ENCODE data around the gene ARID5A. TPM values are rescaled to one million over a fixed set of nuclear protein-coding genes. Genes with fewer than 3 reads are reported as not detected.

ARID5A gene
- total RNA-seq, 1 experiment from 2014 or later: 13.9 TPM

DNA sequence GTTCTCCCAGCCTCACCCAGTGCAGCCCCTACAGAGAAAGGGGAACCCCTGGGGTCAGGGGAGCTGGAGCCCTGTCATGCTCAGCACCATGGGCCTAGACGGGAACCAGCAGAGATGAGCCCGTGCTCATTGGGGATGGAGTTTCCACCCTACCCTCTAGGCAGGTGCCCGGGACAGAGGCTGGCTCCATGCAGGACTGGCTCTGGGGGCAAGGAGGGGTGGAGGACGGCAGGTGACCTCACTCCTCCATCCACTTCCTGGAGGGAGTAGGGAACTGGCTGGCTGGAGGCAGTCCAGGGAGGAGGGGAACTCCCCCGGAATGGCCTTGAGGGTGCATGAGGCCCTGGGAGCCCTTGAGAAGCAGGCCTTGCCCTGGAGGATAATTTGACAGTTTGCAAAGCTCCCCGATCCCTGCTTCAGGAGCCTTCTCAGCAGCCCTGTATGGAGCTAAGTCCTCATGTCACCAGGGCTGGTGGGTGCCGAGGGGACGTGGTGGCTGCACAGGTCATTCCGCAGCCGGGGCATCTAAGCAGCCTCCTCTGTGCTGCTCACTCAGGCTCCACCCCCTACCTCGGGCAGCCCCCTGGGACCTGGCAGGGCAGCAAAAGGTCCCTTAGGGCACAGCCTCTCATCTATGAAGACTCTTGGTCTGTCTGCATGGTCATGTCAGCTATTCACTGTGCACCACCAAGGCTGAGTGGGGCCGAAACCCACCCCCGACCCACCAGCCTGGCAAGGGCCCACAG lies 33.5 kb upstream of the ARID5A start:
- no peak for ATAC-seq
- CTCF ChIA-PET: no interaction called here
- POLR2A ChIA-PET: no interaction called here

More for the DNA sequence above, 33.5 kb upstream of the ARID5A start:
- TF ChIP-seq NFATC4 (CRISPR knock-in tag; IDR thresholded peaks at IDR 0.05) (no peak), ATF1 (CRISPR knock-in tag; IDR thresholded peaks at IDR 0.05) (no peak), ZNF423 (CRISPR knock-in tag; IDR thresholded peaks at IDR 0.05) (no peak), GRHL2 (CRISPR knock-in tag; IDR thresholded peaks at IDR 0.05; ENCODE audit: insufficient replicate concordance, severe bottlenecking) (no peak), ZNF671 (CRISPR knock-in tag; IDR thresholded peaks at IDR 0.05) (no peak), NFYB (CRISPR knock-in tag; conservative IDR thresholded peaks at IDR 0.05; ENCODE audit: low read depth) (no peak), JAZF1 (CRISPR knock-in tag; IDR thresholded peaks at IDR 0.05) (no peak), ZNF317 (CRISPR knock-in tag; IDR thresholded peaks at IDR 0.05; ENCODE audit: borderline replicate concordance, low read depth) (no peak), TCF7 (CRISPR knock-in tag; IDR thresholded peaks at IDR 0.05; ENCODE audit: low read depth) (no peak), HMGA2 (CRISPR knock-in tag; IDR thresholded peaks at IDR 0.05) (no peak), ZNF263 (CRISPR knock-in tag; IDR thresholded peaks at IDR 0.05; ENCODE audit: low read depth) (no peak)
- TF ChIP-seq, protein P1, sequence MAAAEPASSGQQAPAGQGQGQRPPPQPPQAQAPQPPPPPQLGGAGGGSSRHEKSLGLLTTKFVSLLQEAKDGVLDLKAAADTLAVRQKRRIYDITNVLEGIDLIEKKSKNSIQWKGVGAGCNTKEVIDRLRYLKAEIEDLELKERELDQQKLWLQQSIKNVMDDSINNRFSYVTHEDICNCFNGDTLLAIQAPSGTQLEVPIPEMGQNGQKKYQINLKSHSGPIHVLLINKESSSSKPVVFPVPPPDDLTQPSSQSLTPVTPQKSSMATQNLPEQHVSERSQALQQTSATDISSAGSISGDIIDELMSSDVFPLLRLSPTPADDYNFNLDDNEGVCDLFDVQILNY (CRISPR knock-in tag; IDR thresholded peaks at IDR 0.05): no peak
- TF ChIP-seq, protein P2, sequence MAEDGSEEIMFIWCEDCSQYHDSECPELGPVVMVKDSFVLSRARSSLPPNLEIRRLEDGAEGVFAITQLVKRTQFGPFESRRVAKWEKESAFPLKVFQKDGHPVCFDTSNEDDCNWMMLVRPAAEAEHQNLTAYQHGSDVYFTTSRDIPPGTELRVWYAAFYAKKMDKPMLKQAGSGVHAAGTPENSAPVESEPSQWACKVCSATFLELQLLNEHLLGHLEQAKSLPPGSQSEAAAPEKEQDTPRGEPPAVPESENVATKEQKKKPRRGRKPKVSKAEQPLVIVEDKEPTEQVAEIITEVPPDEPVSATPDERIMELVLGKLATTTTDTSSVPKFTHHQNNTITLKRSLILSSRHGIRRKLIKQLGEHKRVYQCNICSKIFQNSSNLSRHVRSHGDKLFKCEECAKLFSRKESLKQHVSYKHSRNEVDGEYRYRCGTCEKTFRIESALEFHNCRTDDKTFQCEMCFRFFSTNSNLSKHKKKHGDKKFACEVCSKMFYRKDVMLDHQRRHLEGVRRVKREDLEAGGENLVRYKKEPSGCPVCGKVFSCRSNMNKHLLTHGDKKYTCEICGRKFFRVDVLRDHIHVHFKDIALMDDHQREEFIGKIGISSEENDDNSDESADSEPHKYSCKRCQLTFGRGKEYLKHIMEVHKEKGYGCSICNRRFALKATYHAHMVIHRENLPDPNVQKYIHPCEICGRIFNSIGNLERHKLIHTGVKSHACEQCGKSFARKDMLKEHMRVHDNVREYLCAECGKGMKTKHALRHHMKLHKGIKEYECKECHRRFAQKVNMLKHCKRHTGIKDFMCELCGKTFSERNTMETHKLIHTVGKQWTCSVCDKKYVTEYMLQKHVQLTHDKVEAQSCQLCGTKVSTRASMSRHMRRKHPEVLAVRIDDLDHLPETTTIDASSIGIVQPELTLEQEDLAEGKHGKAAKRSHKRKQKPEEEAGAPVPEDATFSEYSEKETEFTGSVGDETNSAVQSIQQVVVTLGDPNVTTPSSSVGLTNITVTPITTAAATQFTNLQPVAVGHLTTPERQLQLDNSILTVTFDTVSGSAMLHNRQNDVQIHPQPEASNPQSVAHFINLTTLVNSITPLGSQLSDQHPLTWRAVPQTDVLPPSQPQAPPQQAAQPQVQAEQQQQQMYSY (CRISPR knock-in tag; IDR thresholded peaks at IDR 0.05): no peak
- TF ChIP-seq, protein P3, sequence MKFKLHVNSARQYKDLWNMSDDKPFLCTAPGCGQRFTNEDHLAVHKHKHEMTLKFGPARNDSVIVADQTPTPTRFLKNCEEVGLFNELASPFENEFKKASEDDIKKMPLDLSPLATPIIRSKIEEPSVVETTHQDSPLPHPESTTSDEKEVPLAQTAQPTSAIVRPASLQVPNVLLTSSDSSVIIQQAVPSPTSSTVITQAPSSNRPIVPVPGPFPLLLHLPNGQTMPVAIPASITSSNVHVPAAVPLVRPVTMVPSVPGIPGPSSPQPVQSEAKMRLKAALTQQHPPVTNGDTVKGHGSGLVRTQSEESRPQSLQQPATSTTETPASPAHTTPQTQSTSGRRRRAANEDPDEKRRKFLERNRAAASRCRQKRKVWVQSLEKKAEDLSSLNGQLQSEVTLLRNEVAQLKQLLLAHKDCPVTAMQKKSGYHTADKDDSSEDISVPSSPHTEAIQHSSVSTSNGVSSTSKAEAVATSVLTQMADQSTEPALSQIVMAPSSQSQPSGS (CRISPR knock-in tag; IDR thresholded peaks at IDR 0.05; ENCODE audit: borderline replicate concordance, low read depth): no peak
- TF ChIP-seq, protein P4, sequence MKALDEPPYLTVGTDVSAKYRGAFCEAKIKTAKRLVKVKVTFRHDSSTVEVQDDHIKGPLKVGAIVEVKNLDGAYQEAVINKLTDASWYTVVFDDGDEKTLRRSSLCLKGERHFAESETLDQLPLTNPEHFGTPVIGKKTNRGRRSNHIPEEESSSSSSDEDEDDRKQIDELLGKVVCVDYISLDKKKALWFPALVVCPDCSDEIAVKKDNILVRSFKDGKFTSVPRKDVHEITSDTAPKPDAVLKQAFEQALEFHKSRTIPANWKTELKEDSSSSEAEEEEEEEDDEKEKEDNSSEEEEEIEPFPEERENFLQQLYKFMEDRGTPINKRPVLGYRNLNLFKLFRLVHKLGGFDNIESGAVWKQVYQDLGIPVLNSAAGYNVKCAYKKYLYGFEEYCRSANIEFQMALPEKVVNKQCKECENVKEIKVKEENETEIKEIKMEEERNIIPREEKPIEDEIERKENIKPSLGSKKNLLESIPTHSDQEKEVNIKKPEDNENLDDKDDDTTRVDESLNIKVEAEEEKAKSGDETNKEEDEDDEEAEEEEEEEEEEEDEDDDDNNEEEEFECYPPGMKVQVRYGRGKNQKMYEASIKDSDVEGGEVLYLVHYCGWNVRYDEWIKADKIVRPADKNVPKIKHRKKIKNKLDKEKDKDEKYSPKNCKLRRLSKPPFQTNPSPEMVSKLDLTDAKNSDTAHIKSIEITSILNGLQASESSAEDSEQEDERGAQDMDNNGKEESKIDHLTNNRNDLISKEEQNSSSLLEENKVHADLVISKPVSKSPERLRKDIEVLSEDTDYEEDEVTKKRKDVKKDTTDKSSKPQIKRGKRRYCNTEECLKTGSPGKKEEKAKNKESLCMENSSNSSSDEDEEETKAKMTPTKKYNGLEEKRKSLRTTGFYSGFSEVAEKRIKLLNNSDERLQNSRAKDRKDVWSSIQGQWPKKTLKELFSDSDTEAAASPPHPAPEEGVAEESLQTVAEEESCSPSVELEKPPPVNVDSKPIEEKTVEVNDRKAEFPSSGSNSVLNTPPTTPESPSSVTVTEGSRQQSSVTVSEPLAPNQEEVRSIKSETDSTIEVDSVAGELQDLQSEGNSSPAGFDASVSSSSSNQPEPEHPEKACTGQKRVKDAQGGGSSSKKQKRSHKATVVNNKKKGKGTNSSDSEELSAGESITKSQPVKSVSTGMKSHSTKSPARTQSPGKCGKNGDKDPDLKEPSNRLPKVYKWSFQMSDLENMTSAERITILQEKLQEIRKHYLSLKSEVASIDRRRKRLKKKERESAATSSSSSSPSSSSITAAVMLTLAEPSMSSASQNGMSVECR (CRISPR knock-in tag; IDR thresholded peaks at IDR 0.05; ENCODE audit: borderline replicate concordance): no peak
- TF ChIP-seq, protein P5, sequence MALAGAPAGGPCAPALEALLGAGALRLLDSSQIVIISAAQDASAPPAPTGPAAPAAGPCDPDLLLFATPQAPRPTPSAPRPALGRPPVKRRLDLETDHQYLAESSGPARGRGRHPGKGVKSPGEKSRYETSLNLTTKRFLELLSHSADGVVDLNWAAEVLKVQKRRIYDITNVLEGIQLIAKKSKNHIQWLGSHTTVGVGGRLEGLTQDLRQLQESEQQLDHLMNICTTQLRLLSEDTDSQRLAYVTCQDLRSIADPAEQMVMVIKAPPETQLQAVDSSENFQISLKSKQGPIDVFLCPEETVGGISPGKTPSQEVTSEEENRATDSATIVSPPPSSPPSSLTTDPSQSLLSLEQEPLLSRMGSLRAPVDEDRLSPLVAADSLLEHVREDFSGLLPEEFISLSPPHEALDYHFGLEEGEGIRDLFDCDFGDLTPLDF (CRISPR knock-in tag; IDR thresholded peaks at IDR 0.05): no peak
- Mint-ChIP-seq H3K27ac (no peak overlapping the region), H3K27me3 (ENCODE audit: low read depth) (peaks cover 7% of the 10 kb centered on the region; the same call in 1 of the 2 replicates), H3K36me3 (no peaks in the 10 kb centered on the region), H3K4me1 (peaks cover 8% of the 10 kb centered on the region), H3K9me3 (no peaks in the 10 kb centered on the region), H3K4me3 (no peak overlapping the region)
- DNase-seq (ENCODE audit: low spot score): no peak
